Measurements from ENCODE around the gene MEF2D.
A peak's percentile ranks its signal among the peaks of the same experiment; 100 is the strongest.

MEF2D gene

GRCh38 chr1:156511644-156512043 lies 11.1 kb upstream of the MEF2D start (continued):
- TF ChIP-seq CSDC2 (CRISPR knock-in tag; IDR thresholded peaks at IDR 0.05) (no peak), ZNF565 (CRISPR knock-in tag; conservative IDR thresholded peaks at IDR 0.05; ENCODE audit: low read depth) (no peak), OSR1 (CRISPR knock-in tag; IDR thresholded peaks at IDR 0.05) (no peak), TCF4 (CRISPR knock-in tag; IDR thresholded peaks at IDR 0.05; ENCODE audit: borderline replicate concordance) (no peak), ARNTL (CRISPR knock-in tag; IDR thresholded peaks at IDR 0.05; ENCODE audit: borderline replicate concordance, low read depth) (no peak), PPARA (CRISPR knock-in tag; IDR thresholded peaks at IDR 0.05; ENCODE audit: borderline replicate concordance) (no peak), ZNF70 (CRISPR knock-in tag; IDR thresholded peaks at IDR 0.05) (no peak), PATZ1 (CRISPR knock-in tag; IDR thresholded peaks at IDR 0.05; ENCODE audit: borderline replicate concordance) (no peak), ZNF8 (CRISPR knock-in tag; IDR thresholded peaks at IDR 0.05) (no peak), GLIS3 (CRISPR knock-in tag; IDR thresholded peaks at IDR 0.05) (no peak), TOX (CRISPR knock-in tag; IDR thresholded peaks at IDR 0.05; ENCODE audit: borderline replicate concordance) (no peak), ZFP3 (CRISPR knock-in tag; IDR thresholded peaks at IDR 0.05) (no peak), ZFP30 (CRISPR knock-in tag; IDR thresholded peaks at IDR 0.05) (no peak), ZC3H10 (CRISPR knock-in tag; IDR thresholded peaks at IDR 0.05) (no peak)

- TF ChIP-seq ARNTL (CRISPR knock-in tag; IDR thresholded peaks at IDR 0.05; ENCODE audit: borderline replicate concordance, low read depth) (no peak), BACH2 (CRISPR knock-in tag; IDR thresholded peaks at IDR 0.05; ENCODE audit: borderline replicate concordance) (no peak)
Observed at GRCh38 chr1:156510709-156511108, 10.1 kb upstream of the MEF2D start.

GRCh38 chr1:156509424-156510034 lies 9.0 kb upstream of the MEF2D start:
- TF ChIP-seq TSHZ2 (CRISPR knock-in tag; IDR thresholded peaks at IDR 0.05) (no peak), TOX (CRISPR knock-in tag; IDR thresholded peaks at IDR 0.05; ENCODE audit: borderline replicate concordance) (no peak), TCF4 (CRISPR knock-in tag; IDR thresholded peaks at IDR 0.05; ENCODE audit: borderline replicate concordance) (no peak), OSR1 (CRISPR knock-in tag; IDR thresholded peaks at IDR 0.05) (no peak), ESRRG (CRISPR knock-in tag; IDR thresholded peaks at IDR 0.05) (no peak), PATZ1 (CRISPR knock-in tag; IDR thresholded peaks at IDR 0.05; ENCODE audit: borderline replicate concordance) (no peak), RARB (CRISPR knock-in tag; IDR thresholded peaks at IDR 0.05) (no peak), ISL1 (CRISPR knock-in tag; IDR thresholded peaks at IDR 0.05) (no peak), CREB5 (CRISPR knock-in tag; IDR thresholded peaks at IDR 0.05; ENCODE audit: low read depth) (no peak), PPARA (CRISPR knock-in tag; IDR thresholded peaks at IDR 0.05; ENCODE audit: borderline replicate concordance) (no peak)
- no peak for ATAC-seq

More at GRCh38 chr1:156510709-156511108, 10.1 kb upstream of the MEF2D start:
- ATAC-seq = peak; percentile 21; the same call in 2 of the 3 replicates

- TF ChIP-seq ZNF70 (CRISPR knock-in tag; IDR thresholded peaks at IDR 0.05) (no peak), POU6F1 (CRISPR knock-in tag; IDR thresholded peaks at IDR 0.05; ENCODE audit: borderline replicate concordance, low read depth) (no peak), CSDC2 (CRISPR knock-in tag; IDR thresholded peaks at IDR 0.05) (no peak), TOX (CRISPR knock-in tag; IDR thresholded peaks at IDR 0.05; ENCODE audit: borderline replicate concordance) (no peak), ZC3H10 (CRISPR knock-in tag; IDR thresholded peaks at IDR 0.05) (no peak)
- ATAC-seq = no peak
Observed at GRCh38 chr1:156508955-156509234, 8.3 kb upstream of the MEF2D start.
